H9 (cell line): ENCODE results near the gene URB1. TPM values are rescaled to one million over a fixed set of nuclear protein-coding genes. Genes with fewer than 3 reads are reported as not detected.

Source experiments
- DNase-seq: peaks from one replicate; pipeline ENCODE4 v3.0.0-alpha.2; 2017
- H2AFZ ChIP-seq: one replicate; pipeline ENCODE4 v1.6.1; 2013; ENCODE audit warnings: mild to moderate bottlenecking, low read length, control low read depth, moderate library complexity
- H2AK5ac ChIP-seq: 2 replicates; pipeline ENCODE4 v1.6.1; 2013; ENCODE audit warnings: low read length, control low read depth, mixed read lengths; ENCODE audit not compliant: insufficient read length
- H2BK120ac ChIP-seq: one replicate; pipeline ENCODE4 v1.6.1; 2013; ENCODE audit warnings: low read depth, mild to moderate bottlenecking, low read length, control low read depth, inconsistent platforms; ENCODE audit not compliant: poor library complexity, severe bottlenecking
- H2BK12ac ChIP-seq: 2 replicates; pipeline ENCODE4 v1.6.1; 2013; ENCODE audit warnings: low read length, control low read depth, mixed read lengths, low read depth; ENCODE audit not compliant: insufficient read length
- H2BK15ac ChIP-seq: 2 replicates; pipeline ENCODE4 v1.6.1; 2013; ENCODE audit warnings: low read depth, low read length, control low read depth
- H2BK20ac ChIP-seq: one replicate; pipeline ENCODE4 v1.6.1; 2013; ENCODE audit warnings: low read depth, mild to moderate bottlenecking, low read length, control low read depth, inconsistent platforms; ENCODE audit not compliant: poor library complexity, severe bottlenecking
- H2BK5ac ChIP-seq: 2 replicates; pipeline ENCODE4 v1.6.1; 2013; ENCODE audit warnings: low read length, control low read depth, mixed read lengths; ENCODE audit not compliant: insufficient read length
- H3K14ac ChIP-seq: 2 replicates; pipeline ENCODE4 v1.6.1; 2013; ENCODE audit warnings: low read length, control low read depth; ENCODE audit not compliant: insufficient read depth
- H3K18ac ChIP-seq: 2 replicates; pipeline ENCODE4 v1.6.1; 2013; ENCODE audit warnings: low read depth, mild to moderate bottlenecking, mixed read lengths, low read length, control low read depth; ENCODE audit not compliant: insufficient read length
- H3K23ac ChIP-seq: 2 replicates; pipeline ENCODE4 v1.6.1; 2013; ENCODE audit warnings: low read length, control low read depth, mixed read lengths, low read depth; ENCODE audit not compliant: insufficient read length
- H3K23me2 ChIP-seq: 2 replicates; pipeline ENCODE4 v1.6.1; 2013; ENCODE audit warnings: low read depth, mild to moderate bottlenecking, mixed read lengths, low read length, control low read depth; ENCODE audit not compliant: insufficient read length, poor library complexity, severe bottlenecking
- H3K27ac ChIP-seq: 2 replicates; pipeline ENCODE4 v1.5.1; 2013; ENCODE audit warnings: low read length, control low read depth, mixed read lengths, low read depth; ENCODE audit not compliant: insufficient read length
- H3K27me3 ChIP-seq: 2 replicates; pipeline ENCODE4 v1.6.1; 2013; ENCODE audit warnings: low read length, control low read depth, inconsistent platforms; ENCODE audit not compliant: insufficient read depth
- H3K4ac ChIP-seq: 2 replicates; pipeline ENCODE4 v1.6.1; 2013; ENCODE audit warnings: low read depth, mild to moderate bottlenecking, control low read depth, inconsistent platforms, low read length, moderate library complexity
- H3K4me1 ChIP-seq: 2 replicates; pipeline ENCODE4 v1.6.1; 2013; ENCODE audit warnings: low read length, control low read depth, inconsistent platforms; ENCODE audit not compliant: insufficient read depth
- H3K4me2 ChIP-seq: 2 replicates; pipeline ENCODE4 v1.6.1; 2013; ENCODE audit warnings: low read length, control low read depth, mixed read lengths; ENCODE audit not compliant: insufficient read length, insufficient read depth
- H3K56ac ChIP-seq: 2 replicates; pipeline ENCODE4 v1.6.1; 2013; ENCODE audit warnings: low read depth, mild to moderate bottlenecking, mixed read lengths, low read length, control low read depth; ENCODE audit not compliant: insufficient read length
- H3K79me1 ChIP-seq: 2 replicates; pipeline ENCODE4 v1.6.1; 2013; ENCODE audit warnings: low read depth, mild to moderate bottlenecking, moderate library complexity, low read length, control low read depth, inconsistent platforms; ENCODE audit not compliant: insufficient read depth, poor library complexity, severe bottlenecking
- H3K79me2 ChIP-seq: 2 replicates; pipeline ENCODE4 v1.6.1; 2013; ENCODE audit warnings: low read length, control low read depth, inconsistent platforms; ENCODE audit not compliant: insufficient read depth
- H3K9ac ChIP-seq: 2 replicates; pipeline ENCODE4 v1.6.1; 2013; ENCODE audit warnings: low read length, control low read depth, mixed read lengths; ENCODE audit not compliant: insufficient read length; ENCODE audit errors: extremely low read depth
- H3K9me3 ChIP-seq: one replicate; pipeline ENCODE4 v1.6.1; 2013; ENCODE audit warnings: low read depth, low read length, inconsistent platforms; ENCODE audit not compliant: control insufficient read depth
- H3T11ph ChIP-seq: one replicate; pipeline ENCODE4 v1.6.1; 2013; ENCODE audit warnings: mild to moderate bottlenecking, low read length, control low read depth, inconsistent platforms
- H4K20me1 ChIP-seq: one replicate; pipeline ENCODE4 v1.6.1; 2013; ENCODE audit not compliant: control insufficient read depth, insufficient read length, insufficient read depth
- H4K5ac ChIP-seq: 2 replicates; pipeline ENCODE4 v1.6.1; 2013; ENCODE audit warnings: low read depth, mild to moderate bottlenecking, mixed read lengths, low read length, control low read depth; ENCODE audit not compliant: insufficient read length
- H4K8ac ChIP-seq: replicated peaks from 2 replicates; pipeline ENCODE4 v1.6.1; 2013; ENCODE audit warnings: low read length, control low read depth, mixed read lengths, low read depth; ENCODE audit not compliant: insufficient read length
- H4K91ac ChIP-seq: 2 replicates; pipeline ENCODE4 v1.6.1; 2013; ENCODE audit warnings: low read depth, mild to moderate bottlenecking, moderate library complexity, mixed read lengths, low read length, control low read depth; ENCODE audit not compliant: insufficient read length
- H3K27ac Mint-ChIP-seq, 3 experiments: 2 replicates in 2 of 3; 3 replicates in 1 of 3; pipeline ENCODE4 v1.8.0; 2020 to 2021; ENCODE audit warnings: mixed read lengths in 3 of 3, mild to moderate bottlenecking in 1 of 3, moderate library complexity in 1 of 3
- H3K27me3 Mint-ChIP-seq: 2 replicates; pipeline ENCODE4 v1.8.0; 2021; ENCODE audit warnings: low read depth, mild to moderate bottlenecking, moderate library complexity, mixed read lengths
- H3K36me3 Mint-ChIP-seq, 3 experiments: 2 replicates in 2 of 3; 3 replicates in 1 of 3; pipeline ENCODE4 v1.8.0; 2020 to 2021; ENCODE audit warnings: low read depth in 3 of 3, mixed read lengths in 3 of 3; ENCODE audit not compliant: insufficient read depth in 1 of 3
- H3K4me1 Mint-ChIP-seq, 2 experiments: 2 replicates each; pipeline ENCODE4 v1.8.0; 2020; ENCODE audit warnings: mixed read lengths in 2 of 2
- H3K4me3 Mint-ChIP-seq, 2 experiments: 2 replicates in 1 of 2; 3 replicates in 1 of 2; pipeline ENCODE4 v1.8.0; 2020 to 2021; ENCODE audit warnings: mild to moderate bottlenecking in 2 of 2, mixed read lengths in 2 of 2, moderate library complexity in 1 of 2
- H3K9me3 Mint-ChIP-seq, 2 experiments: 2 replicates in 1 of 2; 3 replicates in 1 of 2; pipeline ENCODE4 v1.8.0; 2020; ENCODE audit warnings: mild to moderate bottlenecking in 2 of 2, mixed read lengths in 2 of 2, moderate library complexity in 1 of 2
- WGBS: extraction: QIAGEN DNeasy Blood & Tissue Kit; methylation state at CpG from one replicate; pipeline ENCODE4 v1.1.7; 2013; ENCODE audit warnings: missing lambda C conversion rate, low lambda C conversion rate, mixed read lengths; ENCODE audit not compliant: insufficient read length; ENCODE audit errors: extremely low coverage; 5-methylcytosine and 5-hydroxymethylcytosine counted together
- total RNA-seq: library from RNA; stranded (reverse); gene quantifications from 2 replicates; pipeline ENCODE4 v1.2.1, GENCODE V29; 2021
- TF ChIP-seq, protein P1 (sequence below): fragments of 200-600 bp; sonication (generic); conservative IDR thresholded peaks from 3 replicates; pipeline ENCODE4 v1.8.0; 2021; ENCODE audit warnings: antibody characterized with exemption, mild to moderate bottlenecking

URB1 gene
- total RNA-seq, 1 experiment from 2014 or later = 23.5 TPM

DNA sequence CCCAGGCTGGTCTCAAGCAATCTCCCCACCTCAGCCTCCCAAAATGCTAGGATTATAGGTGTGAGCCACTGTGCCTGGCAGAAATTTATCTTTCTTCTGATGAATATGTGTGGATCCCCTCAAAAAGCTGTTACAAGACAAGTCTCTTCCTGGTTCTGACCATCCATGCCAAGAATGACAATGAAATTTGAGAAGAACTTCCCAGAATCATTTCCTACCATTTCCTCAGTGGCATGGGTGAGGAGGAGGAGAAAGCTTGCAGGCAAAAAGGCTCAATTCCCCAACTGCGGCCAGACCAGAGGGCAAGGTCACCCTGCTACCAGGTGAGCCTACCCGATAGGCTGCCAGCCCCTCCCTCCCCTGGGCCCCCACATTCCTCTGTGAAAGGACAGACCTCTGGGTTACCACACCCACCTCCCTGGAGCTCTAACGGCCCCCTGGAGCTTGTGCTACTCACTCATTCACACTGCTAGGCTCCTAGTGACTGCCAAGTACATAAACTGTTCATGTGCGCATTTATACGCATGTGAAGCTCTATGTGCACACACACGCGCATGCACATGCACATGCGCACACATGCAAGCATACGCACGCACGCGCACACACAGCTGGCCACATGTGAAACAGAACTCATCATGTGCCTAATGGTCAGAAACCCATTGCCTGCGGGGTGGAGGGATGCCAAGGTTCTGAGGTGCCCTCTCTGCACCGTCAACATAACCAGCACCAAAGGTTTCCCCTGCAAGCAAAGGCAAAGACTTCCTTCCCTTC, 77.1 kb downstream of the URB1 start:
- Histone ChIP-seq H3K23me2 (no peaks in the 10 kb centered on the region), H2BK12ac (no peak overlapping the region), H2AK5ac (no peak overlapping the region), H4K91ac (no peak overlapping the region), H3K9me3 (no peaks in the 10 kb centered on the region), H3K4ac (no peak overlapping the region), H4K5ac (no peak overlapping the region), H4K20me1 (no peaks in the 10 kb centered on the region), H2BK5ac (no peak overlapping the region), H3K27ac (no peak overlapping the region), H3K4me1 (no peaks in the 10 kb centered on the region), H3K27me3 (no peaks in the 10 kb centered on the region), H3K79me1 (no peaks in the 10 kb centered on the region), H3K56ac (no peak overlapping the region), H2AFZ (no peak overlapping the region), H3K14ac (no peak overlapping the region), H3K23ac (no peak overlapping the region), H3K4me2 (no peak overlapping the region), H2BK20ac (no peak overlapping the region), H3K18ac (no peak overlapping the region), H3K79me2 (no peaks in the 10 kb centered on the region), H2BK120ac (no peak overlapping the region), H3T11ph (no peak overlapping the region), H3K9ac (no peak overlapping the region), H2BK15ac (no peak overlapping the region), H4K8ac (no peak overlapping the region)
- TF ChIP-seq, protein P1, sequence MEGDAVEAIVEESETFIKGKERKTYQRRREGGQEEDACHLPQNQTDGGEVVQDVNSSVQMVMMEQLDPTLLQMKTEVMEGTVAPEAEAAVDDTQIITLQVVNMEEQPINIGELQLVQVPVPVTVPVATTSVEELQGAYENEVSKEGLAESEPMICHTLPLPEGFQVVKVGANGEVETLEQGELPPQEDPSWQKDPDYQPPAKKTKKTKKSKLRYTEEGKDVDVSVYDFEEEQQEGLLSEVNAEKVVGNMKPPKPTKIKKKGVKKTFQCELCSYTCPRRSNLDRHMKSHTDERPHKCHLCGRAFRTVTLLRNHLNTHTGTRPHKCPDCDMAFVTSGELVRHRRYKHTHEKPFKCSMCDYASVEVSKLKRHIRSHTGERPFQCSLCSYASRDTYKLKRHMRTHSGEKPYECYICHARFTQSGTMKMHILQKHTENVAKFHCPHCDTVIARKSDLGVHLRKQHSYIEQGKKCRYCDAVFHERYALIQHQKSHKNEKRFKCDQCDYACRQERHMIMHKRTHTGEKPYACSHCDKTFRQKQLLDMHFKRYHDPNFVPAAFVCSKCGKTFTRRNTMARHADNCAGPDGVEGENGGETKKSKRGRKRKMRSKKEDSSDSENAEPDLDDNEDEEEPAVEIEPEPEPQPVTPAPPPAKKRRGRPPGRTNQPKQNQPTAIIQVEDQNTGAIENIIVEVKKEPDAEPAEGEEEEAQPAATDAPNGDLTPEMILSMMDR = no peak
- H3K27me3 Mint-ChIP-seq = no peaks in the 10 kb centered on the region
- H3K4me3 Mint-ChIP-seq = no peak overlapping the region
- peak overlapping the region in 1 of 3 experiments; percentile 24; a peak in 2 of 7 replicates for H3K27ac Mint-ChIP-seq
- no CpG with 5 or more reads among the region's 14 CpGs for WGBS
- peaks cover 22 to 82% (median 59%) of the 10 kb centered on the region in 3 experiments for H3K36me3 Mint-ChIP-seq
- no peak for DNase-seq
- H3K4me1 Mint-ChIP-seq = no peaks in the 10 kb centered on the region
- no peaks in the 10 kb centered on the region for H3K9me3 Mint-ChIP-seq
